Upper lobe of right lung (tissue), 1 donor: ENCODE results near the gene POLR2J. TPM values are rescaled to one million over a fixed set of nuclear protein-coding genes. Genes with fewer than 3 reads are reported as not detected.

Experiments
- ATAC-seq: fragments of 200-7000 bp; cut with Tn5 transposase; one replicate; pipeline ENCODE4 v1.9.1; 2020; ENCODE audit warnings: mild to moderate bottlenecking, moderate library complexity
- DNase-seq: peaks from one replicate; pipeline ENCODE4 v3.0.0-alpha.2; 2020
- H3K27ac ChIP-seq: fragments of 200-600 bp; one replicate; pipeline ENCODE4 v1.8.0; 2022
- H3K27me3 ChIP-seq: fragments of 200-600 bp; one replicate; pipeline ENCODE4 v1.8.0; 2022; ENCODE audit warnings: mild to moderate bottlenecking
- H3K36me3 ChIP-seq: fragments of 200-600 bp; one replicate; pipeline ENCODE4 v1.8.0; 2022
- H3K4me1 ChIP-seq: fragments of 200-600 bp; one replicate; pipeline ENCODE4 v1.8.0; 2022
- H3K4me3 ChIP-seq: fragments of 200-600 bp; one replicate; pipeline ENCODE4 v1.8.0; 2022; ENCODE audit warnings: mild to moderate bottlenecking
- H3K9me3 ChIP-seq: fragments of 200-600 bp; one replicate; pipeline ENCODE4 v1.8.0; 2022
- intact Hi-C: fragments of 100-400 bp; cut with DNase I; formaldehyde crosslinking; loops from one replicate; pipeline ENCODE4 v1.11.0; 2022
- total RNA-seq: library from RNA; stranded (reverse); fragmentation: NEBNext Ultra II Directional; extraction: Animal tissue kit (Norgen Biotek cat#: 25700); gene quantifications from one replicate; pipeline ENCODE4 v1.2.1, GENCODE V29; 2021
- TF ChIP-seq, protein P1 (sequence below): fragments of 200-600 bp; IDR thresholded peaks from one replicate; pipeline ENCODE4 v1.8.0; 2022; ENCODE audit warnings: antibody characterized with exemption
- donor health status: DM: no; HTN: yes; CAD: no; lungs with severe emphysema.

Gene POLR2J
- total RNA-seq, 1 donor from 2014 or later, result 35.0 TPM

GRCh38 chr7:102453319-102453718 lies 25.4 kb downstream of the POLR2J start:
- H3K36me3 ChIP-seq, result peaks cover 21% of the 10 kb centered on the region
- H3K9me3 ChIP-seq, result no peaks in the 10 kb centered on the region
- ATAC-seq (peak; percentile 47), DNase-seq (no peak)
- H3K4me3 ChIP-seq, result no peak overlapping the region
- TF ChIP-seq, protein P1, sequence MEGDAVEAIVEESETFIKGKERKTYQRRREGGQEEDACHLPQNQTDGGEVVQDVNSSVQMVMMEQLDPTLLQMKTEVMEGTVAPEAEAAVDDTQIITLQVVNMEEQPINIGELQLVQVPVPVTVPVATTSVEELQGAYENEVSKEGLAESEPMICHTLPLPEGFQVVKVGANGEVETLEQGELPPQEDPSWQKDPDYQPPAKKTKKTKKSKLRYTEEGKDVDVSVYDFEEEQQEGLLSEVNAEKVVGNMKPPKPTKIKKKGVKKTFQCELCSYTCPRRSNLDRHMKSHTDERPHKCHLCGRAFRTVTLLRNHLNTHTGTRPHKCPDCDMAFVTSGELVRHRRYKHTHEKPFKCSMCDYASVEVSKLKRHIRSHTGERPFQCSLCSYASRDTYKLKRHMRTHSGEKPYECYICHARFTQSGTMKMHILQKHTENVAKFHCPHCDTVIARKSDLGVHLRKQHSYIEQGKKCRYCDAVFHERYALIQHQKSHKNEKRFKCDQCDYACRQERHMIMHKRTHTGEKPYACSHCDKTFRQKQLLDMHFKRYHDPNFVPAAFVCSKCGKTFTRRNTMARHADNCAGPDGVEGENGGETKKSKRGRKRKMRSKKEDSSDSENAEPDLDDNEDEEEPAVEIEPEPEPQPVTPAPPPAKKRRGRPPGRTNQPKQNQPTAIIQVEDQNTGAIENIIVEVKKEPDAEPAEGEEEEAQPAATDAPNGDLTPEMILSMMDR, result no peak
- H3K27me3 ChIP-seq, result no peaks in the 10 kb centered on the region
- H3K4me1 ChIP-seq, result no peaks in the 10 kb centered on the region
- H3K27ac ChIP-seq, result no peak overlapping the region
- intact Hi-C loops, result no loop called here

DNA sequence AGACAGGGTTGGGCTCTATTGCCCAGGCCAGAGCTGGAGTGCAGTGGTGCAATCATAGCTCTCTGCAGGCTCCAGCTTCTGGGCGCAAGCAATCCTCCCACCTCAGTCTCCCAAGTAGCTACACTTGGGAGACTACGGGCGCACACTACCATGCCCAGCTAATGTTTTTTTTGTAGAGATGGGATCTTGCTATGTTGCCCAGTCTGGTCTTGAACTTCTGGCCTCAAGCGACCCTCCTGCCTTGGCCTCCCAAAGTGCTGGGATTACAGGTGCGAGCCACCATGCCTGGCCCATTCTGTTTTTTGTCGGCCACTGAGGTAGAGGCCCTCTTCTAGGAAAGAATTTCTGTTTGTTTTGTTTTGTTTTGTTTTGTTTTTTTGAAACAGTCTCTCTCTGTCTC lies 26.3 kb downstream of the POLR2J start:
- no peak for ATAC-seq
- H3K27me3 ChIP-seq, result no peaks in the 10 kb centered on the region
- TF ChIP-seq, protein P1, result no peak
- no peak overlapping the region for H3K27ac ChIP-seq
- no peaks in the 10 kb centered on the region for H3K4me1 ChIP-seq
- DNase-seq, result no peak
- no peak overlapping the region for H3K4me3 ChIP-seq
- intact Hi-C loops, result no loop called here
- peaks cover 12% of the 10 kb centered on the region for H3K36me3 ChIP-seq
- H3K9me3 ChIP-seq, result no peaks in the 10 kb centered on the region

- no peak for DNase-seq
- ATAC-seq, result peak; percentile 15
- TF ChIP-seq, protein P1, result no peak
These were observed 27.2 kb downstream of the POLR2J start for GRCh38 chr7:102451371-102452054.

GRCh38 chr7:102450242-102450641 lies 28.5 kb downstream of the POLR2J start:
- intact Hi-C loops, result no loop called here
- no peak overlapping the region for H3K4me3 ChIP-seq
- ATAC-seq, result peak; percentile 50
- H3K36me3 ChIP-seq, result no peaks in the 10 kb centered on the region
- no peak overlapping the region for H3K27ac ChIP-seq
- TF ChIP-seq, protein P1, result peak; percentile 27
- H3K4me1 ChIP-seq, result no peaks in the 10 kb centered on the region
- no peaks in the 10 kb centered on the region for H3K27me3 ChIP-seq
- no peak for DNase-seq
- no peaks in the 10 kb centered on the region for H3K9me3 ChIP-seq

More at GRCh38 chr7:102451371-102452054, 27.2 kb downstream of the POLR2J start:
- Histone ChIP-seq H3K36me3 (peaks cover 3% of the 10 kb centered on the region), H3K27ac (no peak overlapping the region), H3K9me3 (no peaks in the 10 kb centered on the region), H3K4me3 (no peak overlapping the region), H3K27me3 (no peaks in the 10 kb centered on the region), H3K4me1 (no peaks in the 10 kb centered on the region)
- intact Hi-C loops, result no loop called here

- no peak for ATAC-seq
- H3K4me1 ChIP-seq, result no peaks in the 10 kb centered on the region
- H3K9me3 ChIP-seq, result no peaks in the 10 kb centered on the region
- H3K36me3 ChIP-seq, result no peaks in the 10 kb centered on the region
- no peak overlapping the region for H3K27ac ChIP-seq
- no peak overlapping the region for H3K4me3 ChIP-seq
- H3K27me3 ChIP-seq, result no peaks in the 10 kb centered on the region
- intact Hi-C loops, result no loop called here
- TF ChIP-seq, protein P1, result no peak
- no peak for DNase-seq
These were observed 29.6 kb downstream of the POLR2J start for GRCh38 chr7:102449136-102449535.
